C4-2B (cell line): ENCODE results near the gene SYS1.

Source experiments
- CTCF ChIP-seq: fragments of 450-650 bp; conservative IDR thresholded peaks from 2 replicates; pipeline ENCODE4 v1.5.1; 2017; ENCODE audit warnings: mild to moderate bottlenecking
- ZFX ChIP-seq: fragments of 450-650 bp; IDR thresholded peaks from 2 replicates; pipeline ENCODE4 v1.6.1; 2017

- TF ChIP-seq CTCF: no peak
- no peak for TF ChIP-seq ZFX
Measured at GRCh38 chr20:45405571-45406259, 42.8 kb downstream of the SYS1 start.
